GM19372 (cell line): ENCODE data around the gene PCDHA6.
"Not testable (repeated sequence)": the region's sequence is repeated elsewhere in the genome, so short reads cannot be mapped to it uniquely, and the experiment has no call there.

ENCODE experiments used
- ATAC-seq: cut with Tn5 transposase; IDR thresholded peaks from one replicate; pipeline ENCODE4 v1.9.1; 2021; ENCODE audit warnings: mild to moderate bottlenecking, low read depth, moderate library complexity; ENCODE audit not compliant: unreplicated experiment

PCDHA6 gene

DNA sequence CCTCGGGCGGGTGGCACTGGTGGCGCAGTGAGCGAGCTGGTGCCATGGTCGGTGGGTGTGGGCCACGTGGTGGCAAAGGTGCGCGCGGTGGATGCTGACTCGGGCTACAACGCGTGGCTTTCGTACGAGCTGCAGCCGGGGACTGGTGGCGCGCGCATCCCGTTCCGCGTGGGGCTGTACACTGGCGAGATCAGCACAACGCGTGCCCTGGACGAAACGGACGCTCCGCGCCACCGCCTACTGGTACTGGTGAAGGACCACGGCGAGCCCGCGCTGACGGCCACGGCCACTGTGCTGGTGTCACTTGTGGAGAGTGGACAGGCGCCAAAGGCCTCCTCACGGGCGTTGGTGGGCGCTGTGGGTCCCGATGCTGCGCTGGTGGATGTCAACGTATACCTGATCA lies 18.9 kb upstream of the PCDHA6 start:
- no peak for ATAC-seq

DNA sequence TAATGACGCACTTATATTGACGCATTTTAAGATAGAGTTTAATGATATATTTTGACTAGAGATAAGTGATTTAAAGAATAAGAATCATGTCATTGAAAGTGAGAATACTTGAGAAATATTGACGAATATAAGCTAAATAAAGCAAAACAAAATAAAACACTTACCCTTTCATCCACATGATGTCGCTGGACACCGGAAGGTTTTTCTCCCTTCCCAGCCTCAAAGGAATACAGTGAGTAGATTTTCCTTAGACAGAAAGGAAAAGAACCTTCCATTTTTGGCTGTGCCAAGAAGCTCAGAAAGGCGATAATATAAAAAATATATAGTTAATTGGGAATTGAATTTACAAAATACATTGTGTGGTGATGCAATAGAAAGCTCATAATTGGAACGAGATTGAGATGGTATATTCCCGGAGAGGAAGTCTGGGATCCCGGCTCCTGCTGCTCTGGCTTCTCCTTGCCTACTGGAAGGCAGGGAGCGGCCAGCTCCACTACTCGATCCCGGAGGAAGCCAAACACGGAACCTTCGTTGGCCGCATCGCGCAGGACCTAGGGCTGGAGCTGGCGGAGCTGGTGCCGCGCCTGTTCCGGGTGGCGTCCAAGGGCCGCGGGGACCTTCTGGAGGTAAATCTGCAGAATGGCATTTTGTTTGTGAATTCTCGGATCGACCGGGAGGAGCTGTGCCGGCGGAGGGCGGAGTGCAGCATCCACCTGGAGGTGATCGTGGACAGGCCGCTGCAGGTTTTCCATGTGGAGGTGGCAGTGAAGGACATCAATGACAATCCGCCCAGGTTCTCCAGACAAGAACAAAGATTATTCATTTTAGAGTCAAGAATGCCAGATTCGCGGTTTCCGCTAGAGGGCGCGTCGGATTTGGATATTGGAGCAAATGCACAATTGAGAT lies 6.1 kb upstream of the PCDHA6 start, which contains the start of gene PCDHA5:
Gene PCDHA5, plus strand, starts transcription at position 239 of the 906 bp plus-strand sequence.
- no peak for ATAC-seq

DNA sequence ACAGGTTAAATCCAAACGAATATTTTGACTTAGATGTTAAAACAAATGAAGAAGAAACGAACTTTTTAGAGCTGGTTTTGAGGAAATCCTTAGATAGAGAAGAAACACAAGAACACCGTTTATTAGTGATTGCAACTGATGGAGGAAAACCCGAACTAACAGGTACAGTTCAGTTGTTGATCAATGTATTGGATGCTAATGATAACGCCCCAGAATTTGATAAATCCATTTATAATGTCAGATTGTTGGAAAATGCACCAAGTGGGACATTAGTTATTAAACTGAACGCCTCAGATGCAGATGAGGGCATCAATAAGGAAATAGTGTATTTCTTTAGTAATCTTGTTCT lies 5.5 kb upstream of the PCDHA6 start:
- ATAC-seq = no peak

DNA sequence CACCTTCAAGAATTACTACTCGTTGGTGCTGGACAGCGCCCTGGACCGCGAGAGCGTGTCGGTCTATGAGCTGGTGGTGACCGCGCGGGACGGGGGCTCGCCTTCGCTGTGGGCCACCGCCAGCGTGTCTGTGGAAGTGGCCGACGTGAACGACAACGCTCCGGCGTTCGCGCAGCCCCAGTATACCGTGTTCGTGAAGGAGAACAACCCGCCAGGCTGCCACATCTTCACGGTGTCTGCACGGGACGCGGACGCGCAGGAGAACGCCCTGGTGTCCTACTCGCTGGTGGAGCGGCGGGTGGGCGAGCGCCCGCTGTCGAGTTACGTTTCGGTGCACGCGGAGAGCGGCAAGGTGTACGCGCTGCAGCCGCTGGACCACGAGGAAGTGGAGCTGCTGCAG lies 4.8 kb upstream of the PCDHA6 start:
- not testable (repeated sequence) for ATAC-seq

DNA sequence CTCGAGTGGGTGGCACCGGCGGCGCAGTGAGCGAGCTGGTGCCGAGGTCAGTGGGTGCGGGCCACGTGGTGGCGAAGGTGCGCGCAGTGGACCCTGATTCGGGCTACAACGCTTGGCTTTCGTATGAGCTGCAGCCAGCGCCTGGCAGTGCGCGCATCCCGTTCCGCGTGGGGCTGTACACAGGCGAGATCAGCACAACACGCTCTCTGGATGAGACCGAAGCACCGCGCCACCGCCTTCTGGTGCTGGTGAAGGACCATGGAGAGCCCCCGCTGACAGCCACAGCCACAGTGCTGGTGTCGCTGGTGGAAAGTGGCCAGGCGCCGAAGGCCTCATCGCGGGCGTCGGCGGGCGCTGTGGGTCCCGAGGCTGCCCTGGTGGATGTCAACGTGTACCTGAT lies 4.3 kb upstream of the PCDHA6 start:
- no peak for ATAC-seq

DNA sequence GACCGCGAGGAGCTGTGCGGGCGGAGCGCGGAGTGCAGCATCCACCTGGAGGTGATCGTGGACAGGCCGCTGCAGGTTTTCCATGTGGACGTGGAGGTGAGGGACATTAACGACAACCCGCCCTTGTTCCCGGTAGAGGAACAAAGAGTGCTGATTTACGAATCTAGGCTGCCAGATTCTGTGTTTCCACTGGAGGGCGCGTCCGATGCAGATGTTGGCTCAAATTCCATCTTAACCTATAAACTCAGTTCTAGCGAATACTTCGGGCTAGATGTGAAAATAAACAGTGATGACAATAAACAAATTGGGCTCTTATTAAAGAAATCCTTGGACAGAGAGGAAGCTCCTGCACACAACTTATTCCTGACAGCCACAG lies 590 bp downstream of the PCDHA6 start:
- no peak for ATAC-seq

DNA sequence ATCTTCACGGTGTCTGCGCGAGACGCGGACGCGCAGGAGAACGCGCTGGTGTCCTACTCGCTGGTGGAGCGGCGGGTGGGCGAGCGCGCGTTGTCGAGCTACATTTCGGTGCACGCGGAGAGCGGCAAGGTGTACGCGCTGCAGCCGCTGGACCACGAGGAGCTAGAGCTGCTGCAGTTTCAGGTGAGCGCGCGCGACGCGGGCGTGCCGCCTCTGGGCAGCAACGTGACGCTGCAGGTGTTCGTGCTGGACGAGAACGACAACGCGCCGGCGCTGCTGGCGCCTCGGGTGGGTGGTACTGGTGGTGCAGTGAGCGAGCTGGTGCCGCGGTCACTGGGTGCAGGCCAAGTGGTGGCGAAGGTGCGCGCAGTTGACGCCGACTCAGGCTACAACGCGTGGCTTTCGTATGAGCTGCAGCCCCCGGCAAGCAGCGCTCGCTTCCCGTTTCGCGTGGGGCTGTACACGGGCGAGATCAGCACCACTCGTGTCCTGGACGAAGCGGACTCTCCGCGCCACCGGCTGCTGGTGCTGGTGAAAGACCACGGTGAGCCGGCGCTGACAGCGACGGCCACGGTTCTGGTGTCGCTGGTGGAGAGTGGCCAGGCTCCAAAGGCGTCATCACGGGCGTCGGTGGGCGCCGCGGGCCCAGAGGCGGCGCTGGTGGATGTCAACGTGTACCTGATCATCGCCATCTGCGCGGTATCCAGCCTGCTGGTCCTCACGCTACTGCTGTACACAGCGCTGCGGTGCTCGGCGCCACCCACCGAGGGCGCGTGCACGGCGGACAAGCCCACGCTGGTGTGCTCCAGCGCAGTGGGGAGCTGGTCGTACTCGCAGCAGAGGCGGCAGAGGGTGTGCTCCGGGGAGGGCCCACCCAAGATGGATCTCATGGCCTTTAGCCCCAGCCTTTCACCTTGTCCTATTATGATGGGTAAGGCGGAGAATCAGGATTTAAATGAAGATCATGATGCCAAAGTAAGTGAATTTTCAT lies 2.0 kb downstream of the PCDHA6 start:
- not testable (repeated sequence) for ATAC-seq

DNA sequence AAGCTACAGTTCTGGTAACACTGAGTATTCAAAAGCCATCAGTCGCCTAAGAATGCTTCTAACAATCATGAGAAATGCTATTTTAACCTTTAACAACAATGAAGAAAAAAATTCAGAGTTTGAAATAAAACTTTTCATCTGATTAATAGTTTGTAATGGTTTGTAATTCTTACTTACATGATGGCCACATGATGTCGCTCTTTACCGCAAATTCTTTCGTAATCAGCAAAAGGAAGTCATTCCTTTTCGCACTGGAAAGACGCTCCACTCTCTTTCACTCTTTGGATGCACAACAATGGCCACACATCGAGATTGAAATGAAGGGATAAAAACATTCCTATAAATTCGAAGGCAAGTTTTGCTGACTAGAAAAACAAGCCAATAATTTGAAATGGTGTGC lies 6.2 kb downstream of the PCDHA6 start, which contains the start of gene PCDHA7:
Gene PCDHA7, plus strand, starts transcription at position 277 of the 400 bp plus-strand sequence. Its CDS starts 115 bp downstream, at position 392.
- ATAC-seq = no peak

DNA sequence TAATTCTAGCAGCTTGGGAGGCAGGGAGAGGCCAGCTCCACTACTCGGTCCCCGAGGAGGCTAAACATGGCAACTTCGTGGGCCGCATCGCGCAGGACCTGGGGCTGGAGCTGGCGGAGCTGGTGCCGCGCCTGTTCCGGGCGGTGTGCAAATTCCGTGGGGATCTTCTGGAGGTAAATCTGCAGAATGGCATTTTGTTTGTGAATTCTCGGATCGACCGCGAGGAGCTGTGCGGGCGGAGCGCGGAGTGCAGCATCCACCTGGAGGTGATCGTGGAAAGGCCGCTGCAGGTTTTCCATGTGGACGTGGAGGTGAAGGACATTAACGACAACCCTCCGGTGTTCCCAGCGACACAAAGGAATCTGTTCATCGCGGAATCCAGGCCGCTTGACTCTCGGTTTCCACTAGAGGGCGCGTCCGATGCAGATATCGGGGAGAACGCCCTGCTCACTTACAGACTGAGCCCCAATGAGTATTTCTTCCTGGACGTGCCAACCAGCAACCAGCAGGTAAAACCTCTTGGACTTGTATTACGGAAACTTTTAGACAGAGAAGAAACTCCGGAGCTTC lies 6.8 kb downstream of the PCDHA6 start:
- not testable (repeated sequence) for ATAC-seq

DNA sequence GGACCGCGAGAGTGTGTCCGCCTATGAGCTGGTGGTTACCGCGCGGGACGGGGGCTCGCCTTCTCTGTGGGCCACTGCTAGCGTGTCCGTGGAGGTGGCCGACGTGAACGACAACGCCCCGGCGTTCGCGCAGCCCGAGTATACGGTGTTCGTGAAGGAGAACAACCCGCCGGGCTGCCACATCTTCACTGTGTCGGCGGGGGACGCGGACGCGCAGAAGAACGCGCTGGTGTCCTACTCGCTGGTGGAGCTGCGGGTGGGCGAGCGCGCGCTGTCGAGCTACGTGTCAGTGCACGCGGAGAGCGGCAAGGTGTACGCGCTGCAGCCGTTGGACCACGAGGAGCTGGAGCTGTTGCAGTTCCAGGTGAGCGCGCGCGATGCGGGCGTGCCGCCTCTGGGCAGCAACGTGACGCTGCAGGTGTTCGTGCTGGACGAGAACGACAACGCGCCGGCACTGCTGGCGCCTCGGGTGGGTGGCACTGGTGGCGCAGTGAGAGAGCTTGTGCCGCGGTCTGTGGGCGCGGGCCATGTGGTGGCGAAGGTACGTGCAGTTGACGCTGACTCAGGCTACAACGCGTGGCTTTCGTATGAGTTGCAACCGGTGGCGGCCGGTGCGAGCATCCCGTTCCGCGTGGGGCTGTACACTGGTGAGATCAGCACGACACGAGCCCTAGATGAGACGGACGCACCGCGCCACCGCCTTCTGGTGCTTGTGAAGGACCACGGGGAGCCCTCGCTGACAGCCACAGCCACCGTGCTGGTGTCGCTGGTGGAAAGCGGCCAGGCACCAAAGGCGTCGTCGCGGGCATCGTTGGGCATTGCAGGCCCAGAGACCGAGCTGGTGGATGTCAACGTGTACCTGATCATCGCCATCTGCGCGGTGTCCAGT lies 8.1 kb downstream of the PCDHA6 start:
- ATAC-seq = no peak

DNA sequence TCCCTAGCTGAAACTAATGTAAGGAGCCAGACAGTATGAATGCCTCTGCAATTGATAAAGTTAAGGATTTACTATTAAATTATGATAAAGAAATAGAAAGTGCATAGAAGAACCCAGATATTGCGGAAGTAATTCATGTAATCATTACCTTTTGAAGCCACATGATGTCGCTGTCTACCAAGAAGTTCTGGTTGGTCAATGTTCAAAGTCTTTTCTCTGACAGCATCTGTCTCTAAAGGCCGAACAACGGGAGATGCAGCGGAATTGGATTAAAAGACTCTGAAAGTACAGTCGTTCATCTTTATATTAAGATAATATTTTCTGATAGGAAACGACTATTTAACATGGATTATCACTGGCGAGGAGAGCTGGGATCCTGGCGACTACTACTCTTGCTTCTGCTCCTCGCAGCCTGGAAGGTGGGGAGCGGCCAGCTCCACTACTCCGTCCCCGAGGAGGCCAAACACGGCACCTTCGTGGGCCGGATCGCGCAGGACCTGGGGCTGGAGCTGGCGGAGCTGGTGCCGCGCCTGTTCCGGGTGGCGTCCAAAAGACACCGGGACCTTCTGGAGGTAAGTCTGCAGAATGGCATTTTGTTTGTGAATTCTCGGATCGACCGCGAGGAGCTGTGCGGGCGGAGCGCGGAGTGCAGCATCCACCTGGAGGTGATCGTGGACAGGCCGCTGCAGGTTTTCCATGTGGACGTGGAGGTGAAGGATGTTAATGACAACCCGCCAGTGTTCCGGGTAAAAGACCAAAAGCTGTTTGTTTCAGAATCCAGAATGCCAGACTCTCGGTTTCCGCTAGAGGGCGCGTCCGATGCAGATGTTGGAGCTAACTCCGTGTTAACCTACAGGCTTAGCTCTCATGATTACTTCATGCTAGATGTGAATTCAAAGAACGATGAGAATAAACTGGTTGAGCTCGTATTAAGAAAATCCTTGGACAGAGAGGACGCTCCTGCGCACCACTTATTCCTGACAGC lies 13.5 kb downstream of the PCDHA6 start, which contains the start of gene PCDHA8:
Gene PCDHA8, plus strand, starts transcription at position 210 of the 985 bp plus-strand sequence. Its CDS starts 135 bp downstream, at position 345.
- ATAC-seq = no peak

DNA sequence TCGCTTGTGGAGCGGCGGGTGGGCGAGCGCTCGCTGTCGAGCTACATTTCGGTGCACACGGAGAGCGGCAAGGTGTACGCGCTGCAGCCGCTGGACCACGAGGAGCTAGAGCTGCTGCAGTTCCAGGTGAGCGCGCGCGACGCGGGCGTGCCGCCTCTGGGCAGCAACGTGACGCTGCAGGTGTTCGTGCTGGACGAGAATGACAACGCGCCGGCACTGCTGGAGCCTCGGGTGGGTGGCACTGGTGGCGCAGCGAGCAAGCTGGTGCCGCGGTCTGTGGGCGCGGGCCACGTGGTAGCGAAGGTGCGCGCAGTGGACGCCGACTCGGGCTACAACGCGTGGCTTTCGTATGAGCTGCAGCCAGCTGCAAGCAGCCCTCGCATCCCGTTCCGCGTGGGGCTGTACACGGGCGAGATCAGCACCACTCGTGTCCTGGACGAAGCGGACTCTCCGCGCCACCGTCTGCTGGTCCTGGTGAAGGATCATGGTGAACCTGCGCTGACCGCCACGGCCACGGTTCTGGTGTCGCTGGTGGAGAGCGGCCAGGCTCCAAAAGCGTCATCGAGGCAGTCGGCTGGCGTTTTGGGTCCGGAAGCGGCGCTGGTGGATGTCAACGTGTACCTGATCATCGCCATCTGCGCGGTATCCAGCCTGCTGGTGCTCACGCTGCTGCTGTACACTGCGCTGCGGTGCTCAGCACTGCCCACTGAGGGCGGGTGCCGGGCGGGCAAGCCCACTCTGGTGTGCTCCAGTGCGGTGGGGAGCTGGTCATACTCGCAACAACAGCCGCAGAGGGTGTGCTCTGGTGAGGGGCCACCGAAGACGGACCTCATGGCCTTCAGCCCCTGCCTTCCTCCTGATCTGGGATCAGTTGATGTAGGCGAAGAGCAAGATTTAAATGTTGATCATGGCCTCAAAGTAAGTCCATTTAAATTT lies 15.3 kb downstream of the PCDHA6 start:
- ATAC-seq = no peak

DNA sequence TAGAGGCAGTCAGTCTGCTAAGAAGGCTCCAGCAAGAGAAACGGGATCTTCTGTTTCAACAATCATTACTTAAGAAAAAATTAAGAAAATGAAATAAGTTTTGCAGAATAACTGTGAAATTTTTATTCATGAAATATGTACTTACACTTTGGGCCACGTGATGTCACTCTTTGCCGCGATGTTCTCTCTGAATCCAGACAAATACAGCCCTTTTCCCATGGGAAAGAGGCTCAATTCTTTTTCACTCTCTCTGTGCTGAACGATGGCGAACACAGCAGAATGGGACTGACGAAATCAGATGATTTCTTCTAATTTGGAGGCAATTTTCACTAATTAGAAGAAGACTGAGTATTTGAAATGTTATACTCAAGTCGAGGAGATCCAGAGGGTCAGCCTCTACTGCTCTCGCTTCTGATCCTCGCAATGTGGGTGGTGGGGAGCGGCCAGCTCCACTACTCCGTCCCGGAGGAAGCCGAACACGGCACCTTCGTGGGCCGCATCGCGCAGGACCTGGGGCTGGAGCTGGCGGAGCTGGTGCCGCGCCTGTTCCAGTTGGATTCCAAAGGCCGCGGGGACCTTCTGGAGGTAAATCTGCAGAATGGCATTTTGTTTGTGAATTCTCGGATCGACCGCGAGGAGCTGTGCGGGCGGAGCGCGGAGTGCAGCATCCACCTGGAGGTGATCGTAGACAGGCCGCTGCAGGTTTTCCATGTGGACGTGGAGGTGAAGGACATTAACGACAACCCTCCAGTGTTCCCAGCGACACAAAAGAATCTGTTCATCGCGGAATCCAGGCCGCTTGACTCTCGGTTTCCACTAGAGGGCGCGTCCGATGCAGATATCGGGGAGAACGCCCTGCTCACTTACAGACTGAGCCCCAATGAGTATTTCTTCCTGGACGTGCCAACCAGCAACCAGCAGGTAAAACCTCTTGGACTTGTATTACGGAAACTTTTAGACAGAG lies 20.7 kb downstream of the PCDHA6 start, which contains the start of gene PCDHA9:
Gene PCDHA9, plus strand, starts transcription at position 244 of the 964 bp plus-strand sequence. Its CDS starts 114 bp downstream, at position 358.
- not testable (repeated sequence) for ATAC-seq

DNA sequence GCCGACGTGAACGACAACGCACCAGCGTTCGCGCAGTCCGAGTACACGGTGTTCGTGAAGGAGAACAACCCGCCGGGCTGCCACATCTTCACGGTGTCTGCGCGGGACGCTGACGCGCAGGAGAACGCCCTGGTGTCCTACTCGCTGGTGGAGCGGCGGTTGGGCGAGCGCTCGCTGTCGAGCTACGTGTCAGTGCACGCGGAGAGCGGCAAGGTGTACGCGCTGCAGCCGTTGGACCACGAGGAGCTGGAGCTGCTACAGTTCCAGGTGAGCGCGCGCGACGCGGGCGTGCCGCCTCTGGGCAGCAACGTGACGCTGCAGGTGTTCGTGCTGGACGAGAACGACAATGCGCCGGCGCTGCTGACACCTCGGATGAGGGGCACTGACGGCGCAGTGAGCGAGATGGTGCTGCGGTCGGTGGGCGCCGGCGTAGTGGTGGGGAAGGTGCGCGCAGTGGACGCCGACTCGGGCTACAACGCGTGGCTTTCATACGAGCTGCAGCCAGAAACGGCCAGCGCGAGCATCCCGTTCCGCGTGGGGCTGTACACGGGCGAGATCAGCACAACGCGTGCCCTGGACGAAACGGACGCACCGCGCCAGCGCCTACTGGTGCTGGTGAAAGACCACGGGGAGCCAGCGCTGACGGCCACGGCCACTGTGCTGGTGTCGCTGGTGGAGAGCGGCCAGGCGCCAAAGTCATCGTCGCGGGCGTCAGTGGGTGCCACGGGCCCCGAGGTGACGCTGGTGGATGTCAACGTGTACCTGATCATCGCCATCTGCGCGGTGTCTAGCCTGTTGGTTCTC lies 22.3 kb downstream of the PCDHA6 start:
- ATAC-seq = not testable (repeated sequence)
